ENCODE results near the gene DDX46. TPM values are rescaled to one million over a fixed set of nuclear protein-coding genes. Genes with fewer than 3 reads are reported as not detected.

Gene DDX46
- total and polyA plus RNA-seq, 2 of the 8 experiments (the other 6 are each of a cell fraction or from before 2014, with no cell fraction given), result 22.6 to 110 TPM

- Histone ChIP-seq H2BK120ac (replicated peaks; ENCODE audit: low read depth, low read length) (no peak overlapping the region), H3K79me2 (ENCODE audit: control insufficient read depth in 1 of 2, insufficient read depth in 2 of 2, low read length in 2 of 2) (no peaks in the 10 kb centered on the region), H2BK12ac (ENCODE audit: low read depth, low read length) (no peak overlapping the region), H3K4me2 (ENCODE audit: insufficient read depth in 1 of 2, low read depth in 2 of 2, low read length in 2 of 2) (no peak overlapping the region), H2BK15ac (ENCODE audit: low read length) (no peak overlapping the region), H4K5ac (ENCODE audit: insufficient read length, low read depth, low read length) (no peak overlapping the region), H2AK5ac (ENCODE audit: low read depth, low read length) (no peak overlapping the region), H3K9ac (replicated peaks in 1 of 4; ENCODE audit: extremely low read depth in 1 of 4, low read depth in 3 of 4, low read length in 3 of 4) (no peak overlapping the region), H3K27me3 (replicated peaks in 1 of 4; ENCODE audit: control insufficient read depth in 3 of 4, extremely low read depth in 1 of 4, insufficient read depth in 3 of 4, low read length in 3 of 4) (no peaks in the 10 kb centered on the region), H3K14ac (ENCODE audit: insufficient read length) (no peak overlapping the region), H3K79me1 (ENCODE audit: low read depth, low read length) (no peaks in the 10 kb centered on the region), H2AFZ (ENCODE audit: low read length) (no peak overlapping the region), H4K8ac (ENCODE audit: extremely low read depth, insufficient read depth, low read length) (no peak overlapping the region), H2BK5ac (ENCODE audit: low read depth, low read length) (no peak overlapping the region), H4K20me1 (replicated peaks in 1 of 2; ENCODE audit: control insufficient read depth in 1 of 2, insufficient read depth in 2 of 2, low read length in 2 of 2) (no peaks in the 10 kb centered on the region), H2BK20ac (ENCODE audit: low read length) (no peak overlapping the region), H3K56ac (replicated peaks; ENCODE audit: insufficient read length, low read depth, low read length) (no peak overlapping the region), H4K91ac (replicated peaks; ENCODE audit: insufficient read length, low read length) (no peak overlapping the region), H3K4me3 (ENCODE audit: extremely low read depth in 1 of 4, insufficient read depth in 2 of 4, low read depth in 3 of 4, low read length in 4 of 4) (no peak overlapping the region), H3K9me3 (ENCODE audit: insufficient read depth in 2 of 2, low read depth in 1 of 2, low read length in 1 of 2) (no peaks in the 10 kb centered on the region), H3K4me1 (replicated peaks in 1 of 4; ENCODE audit: control insufficient read depth in 3 of 4, insufficient read depth in 4 of 4, low read length in 3 of 4) (no peaks in the 10 kb centered on the region), H3K4ac (replicated peaks; ENCODE audit: insufficient read length, low read depth, low read length) (no peak overlapping the region), H3K18ac (ENCODE audit: extremely low read depth, low read length) (no peak overlapping the region), H3K27ac (ENCODE audit: low read depth, low read length) (no peak overlapping the region), H3K23ac (ENCODE audit: insufficient read length) (no peak overlapping the region), H3K36me3 (ENCODE audit: control insufficient read depth in 2 of 4, insufficient read depth in 4 of 4, low read length in 3 of 4) (peaks cover 15 to 79% (median 57%) of the 10 kb centered on the region in 4 experiments), H3K23me2 (ENCODE audit: low read depth, low read length) (no peaks in the 10 kb centered on the region)
- DNase-seq (ENCODE audit: low read depth in 1 of 2, low spot score in 2 of 2) (no peak), FAIRE-seq (no peak)
- TF ChIP-seq EGR1 (IDR thresholded peaks at IDR 0.05; ENCODE audit: borderline replicate concordance, low read depth, low read length), result no peak
- no peak for TF ChIP-seq KDM5A (IDR thresholded peaks at IDR 0.05; ENCODE audit: low read length)
- TF ChIP-seq JUN (IDR thresholded peaks at IDR 0.05; ENCODE audit: low read depth, low read length), result no peak
- no peak for TF ChIP-seq EZH2 (IDR thresholded peaks at IDR 0.05; ENCODE audit: low read depth, low read length, severe bottlenecking)
- ChIA-PET CTCF (ENCODE audit: partially characterized antibody) (interaction anchor here (1.2 kb wide), 1 partner anchor 12 kb away, joined by 3 read pairs; no protein-coding TSS in a partner anchor), POLR2A (ENCODE audit: partially characterized antibody) (interaction anchor here (0.8 to 0.9 kb wide), 2 partner anchors 29 to 88 kb away, joined by 3 read pairs; partner anchors contain the start of genes C5orf24 and PCBD2)
- 89% methylated on average over 4 of the region's 4 CpGs; no CpG with 5 or more reads in 1 of the 2 experiments for WGBS, 2 experiments (ENCODE audit: extremely low coverage in 1 of 2, insufficient coverage in 1 of 2, insufficient read length in 1 of 2, insufficient replicate concordance in 2 of 2, low coverage in 1 of 2, low lambda C conversion rate in 2 of 2, missing lambda C conversion rate in 1 of 2)
Observed at GRCh38 chr5:134817006-134817405, 58.4 kb downstream of the DDX46 start.
